Measurements from ENCODE around the gene SLC17A2. TPM values are rescaled to one million over a fixed set of nuclear protein-coding genes. Genes with fewer than 3 reads are reported as not detected.

The SLC17A2 gene
- total and polyA plus RNA-seq, 12 donors: not detected

- intact Hi-C loops (cut with DNase I): no loop called here
- WGBS, 4 donors: 65 to 72% (median 67%) methylated on average over 3 of the region's 3 CpGs
- DNase-seq: no peak
- Histone ChIP-seq H3K27me3 (peaks cover 3% of the 10 kb centered on the region), H3K4me3 (no peak overlapping the region), H3K4me1 (replicated peaks in 1 of 2) (no peaks in the 10 kb centered on the region), H3K9me3 (replicated peaks in 1 of 3) (no peaks in the 10 kb centered on the region), H3K36me3 (replicated peaks in 1 of 2) (no peaks in the 10 kb centered on the region), H3K27ac (no peak overlapping the region)
- TF ChIP-seq CTCF (IDR thresholded peaks at IDR 0.05) (no peak), POLR2A (IDR thresholded peaks at IDR 0.05) (no peak)
These were observed 25.7 kb upstream of the SLC17A2 start for GRCh38 chr6:25956226-25956625.

DNA sequence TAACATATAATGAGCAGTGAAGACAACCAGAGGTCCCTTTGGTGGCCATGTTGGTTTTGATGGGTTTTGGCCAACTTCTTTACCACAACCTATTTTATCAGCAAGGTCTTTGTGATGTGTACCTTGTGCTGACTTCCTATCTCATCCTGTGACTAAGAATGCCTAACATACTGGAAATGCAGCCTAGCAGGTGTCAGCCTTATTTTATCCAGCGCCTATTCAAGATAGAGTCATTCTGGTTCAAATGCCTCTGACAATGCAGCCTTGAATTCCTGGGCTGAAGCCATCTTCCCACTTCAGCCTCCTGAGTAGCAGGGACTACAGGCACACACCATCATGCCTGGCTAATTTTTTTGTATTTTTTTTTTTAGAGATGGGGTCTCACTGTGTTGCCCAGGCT is 24.3 kb upstream of the SLC17A2 start:
- no peaks in the 10 kb centered on the region for H3K36me3 ChIP-seq (replicated peaks in 1 of 2)
- intact Hi-C loops (cut with DNase I): no loop called here
- no peak overlapping the region for H3K4me3 ChIP-seq
- no peaks in the 10 kb centered on the region for H3K4me1 ChIP-seq (replicated peaks in 1 of 2)
- TF ChIP-seq POLR2A (IDR thresholded peaks at IDR 0.05) (no peak), CTCF (IDR thresholded peaks at IDR 0.05) (no peak)
- DNase-seq: no peak
- peaks cover 3% of the 10 kb centered on the region for H3K27me3 ChIP-seq
- WGBS, 4 donors: 62 to 71% (median 70%) methylated on average over 1 of the region's 1 CpG
- no peak overlapping the region for H3K27ac ChIP-seq
- no peaks in the 10 kb centered on the region for H3K9me3 ChIP-seq (replicated peaks in 1 of 3)

- DNase-seq: no peak
- H3K4me1 ChIP-seq (replicated peaks in 1 of 2): no peaks in the 10 kb centered on the region
- no peak for TF ChIP-seq POLR2A (IDR thresholded peaks at IDR 0.05)
- TF ChIP-seq CTCF (IDR thresholded peaks at IDR 0.05): no peak
- H3K36me3 ChIP-seq (replicated peaks in 1 of 2): no peaks in the 10 kb centered on the region
- H3K4me3 ChIP-seq: no peak overlapping the region
- WGBS, 4 donors: 37 to 75% (median 59%) methylated on average over 3 of the region's 3 CpGs
- no peak overlapping the region for H3K27ac ChIP-seq
- intact Hi-C loops (cut with DNase I): no loop called here
- H3K27me3 ChIP-seq: peaks cover 3% of the 10 kb centered on the region
- H3K9me3 ChIP-seq (replicated peaks in 1 of 3): no peaks in the 10 kb centered on the region
These were observed 23.2 kb upstream of the SLC17A2 start for GRCh38 chr6:25953733-25954132.

- Histone ChIP-seq H3K9me3 (replicated peaks in 1 of 3) (no peaks in the 10 kb centered on the region), H3K36me3 (replicated peaks in 1 of 2) (no peaks in the 10 kb centered on the region), H3K4me3 (no peak overlapping the region), H3K27me3 (peaks cover 3% of the 10 kb centered on the region), H3K27ac (no peak overlapping the region), H3K4me1 (replicated peaks in 1 of 2) (no peaks in the 10 kb centered on the region)
- 88 to 93% (median 92%) methylated on average over 2 of the region's 2 CpGs for WGBS, 4 donors
- intact Hi-C loops (cut with DNase I): no loop called here
- DNase-seq: no peak
- TF ChIP-seq POLR2A (IDR thresholded peaks at IDR 0.05) (no peak), CTCF (IDR thresholded peaks at IDR 0.05) (no peak)
These were observed 22.0 kb upstream of the SLC17A2 start for GRCh38 chr6:25952535-25952934.
